HG03558 (cell line): ENCODE data around the gene LTBP2.

Source experiments
- ATAC-seq: cut with Tn5 transposase; IDR thresholded peaks from one replicate; pipeline ENCODE4 v1.9.1; 2021; ENCODE audit warnings: moderate number of reproducible peaks; ENCODE audit not compliant: unreplicated experiment; ENCODE audit errors: extremely low read depth

Gene LTBP2

DNA sequence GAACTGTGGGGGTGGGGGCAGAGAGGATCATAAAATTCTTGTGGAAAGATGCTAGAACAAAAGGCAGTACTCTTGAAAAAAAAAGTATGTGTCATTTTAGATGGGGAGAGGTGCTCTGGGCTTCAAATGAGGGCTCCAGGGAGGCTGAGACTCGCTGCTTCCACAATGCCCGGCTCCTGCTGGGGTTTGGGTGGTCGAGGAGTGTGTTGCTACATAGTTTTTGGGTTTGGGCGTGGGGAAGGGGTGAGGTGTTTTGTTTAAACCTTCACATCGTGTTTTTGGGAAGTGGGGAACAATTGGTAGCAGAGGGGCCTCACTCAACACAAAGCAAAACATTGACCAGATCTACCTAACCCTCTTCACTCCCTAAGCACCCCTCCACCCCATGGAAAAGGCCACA, 110.3 kb downstream of the LTBP2 start:
- ATAC-seq, result no peak

DNA sequence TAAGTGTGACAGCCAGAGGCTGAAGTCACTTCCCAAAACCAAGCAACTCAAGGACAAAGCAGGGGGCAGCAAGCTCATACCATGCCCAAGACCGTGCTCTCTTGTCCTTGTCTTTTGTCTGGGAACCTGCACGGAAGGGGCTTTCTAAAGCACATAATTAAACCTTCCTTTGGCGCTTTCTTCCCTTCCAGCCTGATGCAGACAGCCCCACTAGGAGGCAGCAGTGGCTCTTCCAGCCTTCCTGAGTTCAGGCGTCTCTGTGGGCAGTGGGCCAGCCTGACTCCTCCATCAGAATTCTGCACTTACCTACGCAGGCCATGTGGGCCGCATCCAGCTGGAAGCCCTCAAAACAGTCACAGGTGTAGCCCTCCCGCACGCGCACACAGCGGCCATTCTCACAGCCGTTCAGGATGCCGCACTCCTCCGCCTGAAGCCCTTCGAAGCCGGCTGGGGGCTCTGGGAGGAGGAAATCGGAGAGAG, 110.9 kb downstream of the LTBP2 start:
- ATAC-seq, result no peak

DNA sequence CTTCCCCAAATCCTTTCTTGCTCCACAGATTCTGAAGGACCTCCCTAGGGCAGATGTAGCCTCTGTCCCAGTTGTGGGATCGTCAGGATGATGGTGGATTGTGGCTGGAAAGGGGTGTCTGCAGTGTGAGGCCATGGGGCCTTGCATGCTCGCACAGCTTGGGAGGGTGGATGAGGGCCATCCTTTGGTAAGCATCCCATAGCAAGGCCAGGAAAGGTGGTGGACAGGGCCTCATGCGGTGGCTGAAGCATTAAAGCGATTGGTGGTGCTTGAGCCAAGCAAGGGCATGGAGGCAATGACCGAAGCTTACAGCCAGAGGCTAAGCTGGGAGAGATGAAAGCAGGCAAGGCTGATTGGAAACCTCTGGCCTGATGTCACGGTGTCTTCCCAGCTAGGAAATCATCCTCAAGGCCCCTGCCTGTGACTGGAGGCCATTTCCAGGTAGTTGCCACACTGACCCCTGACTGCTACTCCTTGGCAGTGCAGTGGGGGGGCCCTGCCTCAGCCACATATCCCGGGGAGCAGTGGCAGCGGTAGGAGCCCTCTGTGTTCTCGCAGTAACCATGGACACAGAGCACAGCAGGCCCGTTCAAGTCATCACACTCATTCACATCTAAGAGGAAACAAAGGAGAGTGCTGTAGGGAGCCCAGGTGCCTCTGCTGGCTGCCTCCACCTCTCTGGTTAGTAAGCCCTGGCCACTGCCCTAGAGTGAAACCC, 111.5 kb downstream of the LTBP2 start:
- no peak for ATAC-seq

DNA sequence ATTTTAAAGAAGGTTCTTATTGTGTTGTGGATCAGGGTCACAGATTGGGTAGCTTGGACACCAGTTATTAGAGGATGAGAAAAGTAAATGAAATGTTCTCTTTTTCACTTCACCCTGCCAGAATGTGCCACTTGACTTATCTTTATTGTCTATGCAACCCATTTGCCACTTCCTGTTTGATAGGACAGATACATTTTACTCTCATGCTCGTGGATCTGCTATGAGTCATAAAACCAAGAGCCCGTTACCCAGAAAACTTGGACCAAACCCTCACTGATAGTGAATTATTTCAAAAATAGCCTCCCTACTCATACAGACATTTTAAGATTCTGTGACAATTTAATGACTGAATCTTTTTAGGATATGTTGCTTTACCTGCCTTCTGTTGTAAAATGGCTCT, 116.7 kb downstream of the LTBP2 start:
- no peak for ATAC-seq

DNA sequence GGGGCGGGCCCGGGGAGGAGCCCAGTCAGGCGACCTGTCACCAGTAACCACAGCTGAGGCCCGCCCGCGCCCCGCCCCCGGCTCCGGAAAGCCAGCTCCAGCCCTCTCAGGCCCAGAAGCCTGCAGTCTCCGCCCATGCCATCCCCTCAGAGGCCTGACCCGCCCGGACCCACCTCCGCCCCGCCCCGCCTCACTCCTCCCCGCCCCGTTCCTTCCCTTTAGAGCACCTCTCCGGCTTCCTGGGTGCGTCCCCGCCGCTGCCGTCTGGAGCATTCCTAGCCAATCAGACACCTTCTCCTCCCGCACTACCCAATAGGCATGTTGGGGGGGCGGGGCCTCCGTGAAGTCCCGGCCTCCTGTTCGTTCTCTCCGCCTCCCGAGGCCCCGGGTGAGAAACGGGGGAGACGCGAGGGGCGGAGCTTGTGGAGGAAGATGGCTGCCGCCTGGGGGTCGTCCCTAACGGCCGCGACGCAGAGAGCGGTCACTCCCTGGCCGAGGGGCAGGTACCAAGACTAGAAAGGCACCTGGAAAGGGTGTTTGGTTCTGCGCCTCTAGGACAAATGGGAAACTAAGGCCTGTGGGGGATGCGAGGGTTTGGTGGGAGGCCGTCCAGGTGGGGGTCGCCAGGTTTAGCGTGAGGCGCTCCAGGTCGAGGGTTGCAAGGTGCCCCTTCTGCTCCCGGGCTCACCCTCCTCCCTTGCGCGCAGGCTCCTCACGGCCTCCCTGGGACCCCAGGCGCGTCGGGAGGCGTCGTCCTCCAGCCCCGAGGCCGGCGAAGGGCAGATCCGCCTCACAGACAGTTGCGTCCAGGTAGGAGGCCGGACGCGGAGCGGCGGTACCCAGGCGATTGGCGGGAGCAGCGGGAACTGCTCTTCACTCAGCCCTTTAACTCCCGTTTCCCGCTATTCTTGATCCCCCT, 118.4 kb downstream of the LTBP2 start, which contains the start of gene ISCA2:
ISCA2 (plus strand) TSS at position 423 of the 919 bp plus-strand sequence; CDS start at position 433, 10 bp downstream.
- ATAC-seq, result peak; percentile 77

DNA sequence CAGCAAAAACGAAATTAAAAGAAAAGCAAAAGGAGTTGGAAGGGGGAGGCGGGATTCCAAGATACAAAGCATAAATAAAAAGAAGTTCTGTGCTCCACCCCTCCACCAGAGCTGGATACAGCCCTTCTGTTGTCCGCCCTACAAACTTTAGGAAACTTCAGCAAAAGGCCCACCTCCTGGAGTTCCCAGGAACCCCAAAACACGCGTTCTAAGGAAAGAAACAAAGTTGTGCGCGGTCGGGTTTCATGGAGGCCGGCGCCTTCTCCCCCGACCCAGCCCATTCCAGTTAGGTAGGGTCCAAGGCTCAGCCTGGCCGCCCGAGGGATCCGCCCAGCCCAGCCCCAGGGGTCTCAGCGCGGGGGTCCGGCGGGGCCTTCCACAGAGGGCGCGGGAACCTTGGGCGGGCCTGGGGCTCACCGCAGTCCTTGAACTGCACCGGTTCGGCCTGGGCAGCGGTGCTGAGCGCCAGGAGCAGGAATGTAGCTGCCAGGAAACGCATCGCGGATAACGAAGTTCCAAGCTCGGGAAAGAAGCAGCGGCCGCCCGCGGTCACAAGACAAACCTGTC, 119.2 kb downstream of the LTBP2 start, which contains the start of gene NPC2:
NPC2 (minus strand) TSS at position 530 of the 567 bp plus-strand sequence; CDS start at position 499, 31 bp downstream.
- no peak for ATAC-seq

DNA sequence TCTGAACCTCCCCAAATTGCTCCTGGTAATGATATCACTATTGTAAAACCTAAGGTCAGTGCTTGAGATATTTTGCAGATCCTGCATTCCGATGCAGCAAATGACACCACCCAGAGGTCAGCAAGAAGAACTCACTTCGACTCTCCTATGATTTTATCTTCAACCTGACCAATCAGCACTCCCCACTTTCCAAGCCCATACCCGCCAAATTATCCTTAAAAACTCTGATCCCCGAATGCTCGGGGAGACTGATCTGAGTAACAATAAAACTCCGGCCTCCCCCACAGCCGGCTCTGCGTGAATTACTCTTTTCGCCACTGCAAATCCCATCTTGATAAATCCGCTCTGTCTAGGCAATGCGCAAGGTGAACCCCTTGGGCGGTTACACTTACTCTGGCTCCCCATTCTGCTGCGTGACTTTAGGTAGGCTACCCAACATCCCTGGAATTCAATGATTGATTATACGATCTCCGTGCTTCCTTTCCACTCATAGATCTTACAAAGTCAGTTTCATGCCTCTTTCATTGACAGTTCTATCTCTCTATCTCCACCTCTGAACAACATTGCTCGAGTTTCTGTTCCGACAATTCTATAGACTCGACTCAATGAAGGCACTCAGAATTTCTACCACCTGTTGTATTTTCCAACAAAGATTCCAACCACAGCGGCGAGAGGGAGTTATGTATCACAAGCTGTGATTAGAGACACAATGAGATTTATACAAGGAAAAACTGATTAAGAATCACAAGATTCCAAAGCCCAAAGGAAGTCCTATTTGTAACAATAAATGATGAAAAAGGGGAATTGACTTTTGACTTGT, 119.9 kb downstream of the LTBP2 start:
- no peak for ATAC-seq

DNA sequence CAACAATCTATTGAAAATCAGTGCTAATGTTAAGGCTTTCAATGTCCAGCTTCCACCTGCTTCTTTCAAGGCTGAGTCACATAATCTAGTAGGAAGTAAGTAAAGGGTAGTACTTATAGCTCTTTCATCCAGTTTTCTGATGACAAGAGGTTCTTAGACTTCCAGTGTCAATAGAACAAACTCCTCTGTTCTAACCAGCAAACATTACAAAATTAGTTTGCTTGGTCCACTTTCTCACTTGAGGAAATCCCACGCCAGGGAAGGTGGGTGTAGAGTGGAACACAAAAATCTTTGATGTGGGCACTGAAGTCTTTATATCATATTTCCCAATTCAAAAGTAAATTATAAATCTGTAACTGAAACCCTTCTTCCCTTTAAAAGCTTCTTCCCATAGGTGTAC, 121.6 kb downstream of the LTBP2 start:
- no peak for ATAC-seq

DNA sequence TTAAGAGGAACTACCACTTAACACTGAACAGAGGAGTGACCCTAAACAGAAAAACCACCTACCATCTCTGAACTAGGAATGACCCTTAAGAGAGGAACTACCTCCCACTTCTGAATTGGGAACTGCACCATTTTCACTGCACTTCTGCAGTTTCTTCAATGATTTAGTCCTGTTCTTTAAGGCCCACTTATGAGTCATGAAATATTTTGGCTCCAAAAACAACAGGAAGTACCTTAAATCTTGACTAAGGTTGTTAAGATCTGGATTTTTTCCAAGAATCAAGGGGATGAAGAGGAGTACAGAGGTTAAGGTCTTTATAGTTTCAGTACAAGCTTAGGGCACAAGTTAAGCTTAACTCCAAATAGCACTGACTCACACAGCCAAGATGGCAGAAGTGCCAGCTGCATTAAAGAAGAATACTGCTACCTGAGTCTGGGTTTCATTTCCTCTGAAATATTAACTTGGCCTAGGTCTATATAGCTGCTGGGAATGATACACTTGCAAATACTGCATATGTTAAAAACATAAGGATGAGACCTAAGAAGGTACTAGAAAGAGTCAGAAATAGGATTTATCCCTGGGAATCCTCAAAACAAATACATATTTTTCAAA, 123.1 kb downstream of the LTBP2 start:
- ATAC-seq, result no peak

DNA sequence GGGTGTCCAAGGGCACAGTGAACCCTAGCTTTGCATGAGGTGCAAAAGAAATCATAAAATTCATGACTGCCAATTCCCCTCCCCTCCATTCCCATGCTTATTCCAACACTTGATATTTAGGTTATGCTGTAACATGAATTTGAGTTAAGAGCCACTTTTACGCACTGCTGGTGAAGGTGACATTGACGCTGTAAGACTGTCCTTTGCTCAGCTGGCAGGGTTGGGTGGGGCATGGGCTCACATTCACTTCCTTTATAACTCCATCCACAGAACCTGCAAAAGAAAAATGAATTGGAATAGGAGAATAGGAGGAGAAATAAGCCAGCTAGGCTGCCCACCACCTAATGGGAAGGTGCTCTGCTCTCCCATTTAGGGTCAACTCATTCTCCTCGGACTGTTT, 125.9 kb downstream of the LTBP2 start:
- no peak for ATAC-seq

DNA sequence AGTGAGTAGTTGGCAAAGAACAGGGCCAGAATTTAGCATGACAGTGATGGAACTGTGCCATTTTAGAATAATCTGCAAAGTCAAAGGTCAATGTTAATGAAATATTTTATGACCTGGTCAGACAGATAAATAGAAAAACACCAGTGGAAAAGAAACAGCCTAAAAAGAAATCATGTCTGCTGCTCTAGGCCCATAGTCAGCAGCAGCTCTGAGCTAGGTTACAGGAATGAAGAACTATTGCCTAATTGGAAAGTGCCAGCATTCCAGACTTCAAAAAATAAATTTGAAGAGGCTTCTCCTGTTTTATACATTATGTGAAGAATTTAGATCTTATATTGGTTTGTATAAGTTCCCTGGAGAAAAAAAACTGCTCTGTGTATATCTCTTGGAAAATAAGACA, 128.7 kb downstream of the LTBP2 start:
- no peak for ATAC-seq

DNA sequence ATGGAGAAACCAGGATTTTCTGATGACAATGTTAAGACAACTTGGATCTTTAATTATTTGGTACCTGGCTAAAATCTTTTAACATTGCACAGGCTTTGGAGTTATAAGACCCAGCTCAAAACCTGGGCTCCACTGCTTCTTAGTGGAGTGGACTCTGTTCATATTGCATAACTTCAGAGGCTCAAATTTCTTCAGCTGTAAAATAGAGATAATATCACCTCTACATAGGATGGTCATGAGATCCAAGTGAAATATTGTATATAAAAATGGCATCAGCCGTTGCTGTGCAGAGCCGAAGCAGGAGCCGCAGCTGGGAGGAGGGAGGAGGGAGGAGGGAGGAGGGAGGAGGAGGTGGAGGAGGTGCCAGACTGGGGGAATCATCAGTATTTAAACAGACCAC, 129.5 kb downstream of the LTBP2 start:
- no peak for ATAC-seq

DNA sequence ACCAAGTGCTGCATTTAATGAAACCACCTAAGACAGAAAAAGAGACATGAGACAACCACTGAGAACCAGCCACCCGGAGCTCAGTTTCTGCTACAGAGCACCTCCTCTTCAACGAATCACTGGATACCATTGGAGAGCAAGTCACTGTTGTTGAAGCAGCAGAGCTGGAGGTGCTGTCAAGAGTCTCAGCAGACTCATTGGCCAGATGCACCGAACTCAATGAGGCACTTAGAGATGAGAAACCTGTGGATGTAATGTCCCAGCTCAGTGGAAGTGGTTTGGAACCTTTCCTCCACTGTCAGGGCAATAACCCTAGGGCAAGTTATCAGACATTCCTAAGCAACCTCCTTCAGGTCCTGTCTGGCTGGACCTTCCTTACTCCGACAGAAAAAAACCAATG, 132.0 kb downstream of the LTBP2 start:
- no peak for ATAC-seq

DNA sequence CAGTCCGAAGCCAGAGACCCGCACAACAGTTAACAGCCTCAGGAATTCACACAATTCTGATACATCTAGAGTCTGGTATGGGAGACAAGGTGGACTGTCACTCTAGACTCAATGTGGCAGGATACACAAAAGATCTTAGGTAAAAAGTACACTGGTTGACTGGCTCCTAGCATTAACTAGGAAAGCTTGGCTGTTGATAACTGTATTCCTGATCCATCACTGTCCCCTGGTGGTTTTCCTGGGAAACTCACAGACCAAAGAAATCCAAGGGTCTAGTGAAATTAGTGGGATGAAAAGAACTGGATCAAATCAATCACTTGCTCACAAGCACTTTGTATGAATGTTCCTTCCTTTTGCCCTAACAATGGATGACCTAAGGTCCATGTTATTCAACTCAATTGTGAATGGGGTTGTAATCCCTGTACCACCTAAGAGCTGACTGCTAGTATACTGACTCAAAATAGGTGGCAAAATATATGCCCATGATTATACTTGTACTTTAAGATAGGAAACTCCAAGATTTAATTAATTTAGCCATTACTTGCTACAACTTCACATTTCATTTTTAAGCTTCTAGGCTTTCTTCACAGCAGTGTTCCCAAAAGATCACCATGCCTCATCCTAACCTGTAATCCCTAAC, 132.9 kb downstream of the LTBP2 start:
- no peak for ATAC-seq

DNA sequence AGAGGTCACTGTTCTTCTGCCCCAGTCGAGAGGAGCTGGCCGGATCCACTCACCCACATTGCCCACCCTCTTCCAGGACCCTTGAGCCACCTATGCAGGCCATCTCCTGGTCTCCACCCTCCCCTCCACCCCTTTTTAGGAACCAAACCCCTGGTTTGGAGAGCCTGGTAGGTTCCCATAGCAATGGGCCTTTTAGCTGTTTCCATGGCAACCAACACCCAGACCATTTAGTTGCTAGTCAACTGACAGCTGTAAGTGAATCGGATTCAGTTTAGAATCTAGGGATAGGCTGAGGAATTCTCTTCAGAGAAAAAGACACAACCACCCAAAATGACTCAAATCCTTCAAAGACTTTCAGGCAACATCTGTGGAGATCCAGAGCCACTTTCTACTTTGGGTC, 135.4 kb downstream of the LTBP2 start:
- ATAC-seq, result no peak

DNA sequence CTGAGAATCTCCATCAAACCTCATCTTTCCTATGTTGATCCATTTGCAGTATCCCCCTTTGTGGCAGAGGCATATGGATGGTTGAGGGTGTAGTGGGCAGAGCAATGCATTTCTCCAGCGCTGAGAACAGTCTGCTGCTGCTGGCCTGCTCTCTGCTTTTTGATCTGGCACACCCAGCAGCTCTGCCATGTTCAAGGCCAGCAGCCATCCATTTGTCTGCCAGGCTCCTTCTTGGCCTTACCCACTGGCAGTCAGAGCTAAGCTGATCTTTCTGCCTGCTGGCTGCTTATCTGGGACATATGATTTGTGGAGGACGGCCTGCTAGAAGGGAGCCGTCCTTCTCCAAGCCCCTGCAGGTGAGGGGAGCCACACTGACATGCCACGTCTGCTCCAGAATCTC, 135.9 kb downstream of the LTBP2 start:
- no peak for ATAC-seq

DNA sequence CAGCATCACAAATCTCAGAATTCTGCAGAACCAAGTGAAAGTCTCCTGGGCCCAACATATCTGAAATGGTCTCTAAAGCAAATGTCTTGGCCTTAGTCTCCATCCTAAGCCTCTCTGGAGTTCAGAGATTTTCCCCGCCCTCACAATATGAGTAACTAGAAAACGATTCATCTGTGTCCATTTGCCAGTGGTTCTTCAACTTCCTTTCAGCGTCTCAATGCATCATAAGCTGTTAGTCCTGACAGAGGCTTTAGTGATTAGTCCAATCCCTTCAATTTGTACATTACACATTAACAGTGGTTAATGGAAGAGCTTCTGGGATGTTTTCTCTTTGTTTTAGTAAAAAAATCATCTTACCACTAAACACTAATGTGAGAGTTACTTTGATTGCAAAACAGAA, 136.4 kb downstream of the LTBP2 start:
- ATAC-seq, result no peak

DNA sequence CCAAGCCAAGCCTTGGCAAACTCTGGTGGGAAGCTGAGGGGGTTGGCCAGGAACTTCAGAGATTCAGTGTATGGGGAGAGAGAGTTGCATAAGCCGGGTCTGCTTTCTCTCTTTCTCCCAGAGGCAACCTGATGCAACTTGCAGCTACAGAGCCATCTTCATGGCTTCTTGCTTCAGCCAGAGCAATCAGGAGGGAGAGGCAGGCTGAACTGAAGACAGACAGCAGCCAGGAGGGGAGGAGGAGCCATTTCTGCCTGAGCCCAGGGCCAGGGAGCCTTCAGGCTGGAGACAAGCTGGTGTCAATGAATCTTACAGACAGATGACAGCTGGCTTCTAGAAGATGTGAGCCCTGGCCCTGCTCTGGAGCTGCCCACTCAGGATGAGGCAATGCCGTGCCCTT, 137.7 kb downstream of the LTBP2 start:
- ATAC-seq, result no peak

DNA sequence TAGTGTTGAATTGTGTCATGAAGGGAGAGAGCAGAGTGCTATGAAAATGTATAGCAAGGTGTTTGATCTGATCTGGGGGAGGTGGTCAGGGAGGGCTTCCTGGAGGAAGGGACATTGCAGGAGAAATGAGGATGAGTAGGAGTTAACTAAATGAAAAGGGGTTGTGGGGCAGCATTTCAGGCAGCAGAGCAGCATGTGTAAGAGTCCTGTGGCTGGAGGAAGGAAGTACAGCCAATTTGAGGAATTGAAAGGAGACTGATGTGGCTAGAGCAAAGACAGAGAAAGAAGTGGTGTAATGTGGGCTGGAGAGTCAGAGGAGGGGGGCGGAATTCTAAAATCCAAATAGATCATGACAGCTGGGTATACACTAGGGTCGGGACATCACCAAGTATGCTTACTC, 139.4 kb downstream of the LTBP2 start:
- no peak for ATAC-seq
